ENCODE measurements around the gene BIN1. TPM values are rescaled to one million over a fixed set of nuclear protein-coding genes. Genes with fewer than 3 reads are reported as not detected.

BIN1 gene
- total RNA-seq, 1 donor from 2014 or later: 11.8 TPM

DNA sequence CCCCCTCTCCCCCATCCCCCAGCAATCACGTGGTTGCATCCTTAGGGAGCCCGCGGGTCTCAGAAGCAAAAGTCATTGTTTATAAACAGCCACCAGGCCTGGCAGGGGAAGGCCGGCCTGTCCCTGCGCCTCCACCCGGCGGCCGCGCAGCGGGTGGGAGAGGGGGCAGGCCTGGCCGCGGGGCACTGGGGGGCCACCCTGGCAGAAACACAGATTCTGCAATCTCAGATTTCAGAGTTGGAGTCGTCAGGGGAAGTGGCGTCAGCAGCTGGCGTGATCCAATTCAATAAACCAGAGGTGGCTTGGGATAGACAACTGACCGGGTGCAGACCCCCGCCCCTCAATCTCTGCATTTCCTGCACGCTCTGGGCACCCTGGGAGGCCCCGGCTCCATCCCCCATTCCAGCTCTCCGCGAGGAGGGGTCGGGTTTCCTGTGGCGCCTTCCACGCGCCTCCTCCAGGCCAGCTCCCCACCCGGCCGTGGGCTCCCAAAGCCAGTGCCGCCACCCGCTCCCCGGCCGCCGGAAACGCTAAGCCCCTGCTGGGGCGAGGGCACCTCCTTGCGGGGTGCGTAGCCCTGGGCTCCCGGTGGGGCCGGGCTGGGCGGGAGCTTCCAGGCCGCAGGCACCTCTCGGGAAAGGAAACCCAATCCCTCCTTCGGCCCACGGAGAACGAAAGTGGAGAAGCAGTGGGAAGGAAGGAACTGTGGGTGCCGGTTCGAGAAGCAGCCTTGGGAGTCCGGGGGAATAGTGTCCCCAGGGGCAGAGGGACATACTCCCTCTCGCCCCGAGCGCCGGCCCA is 1.1 kb downstream of the BIN1 start:
- no peaks in the 10 kb centered on the region for H3K36me3 ChIP-seq (ENCODE audit: control insufficient read depth, insufficient read depth, low read length)
- TF ChIP-seq, protein P1, sequence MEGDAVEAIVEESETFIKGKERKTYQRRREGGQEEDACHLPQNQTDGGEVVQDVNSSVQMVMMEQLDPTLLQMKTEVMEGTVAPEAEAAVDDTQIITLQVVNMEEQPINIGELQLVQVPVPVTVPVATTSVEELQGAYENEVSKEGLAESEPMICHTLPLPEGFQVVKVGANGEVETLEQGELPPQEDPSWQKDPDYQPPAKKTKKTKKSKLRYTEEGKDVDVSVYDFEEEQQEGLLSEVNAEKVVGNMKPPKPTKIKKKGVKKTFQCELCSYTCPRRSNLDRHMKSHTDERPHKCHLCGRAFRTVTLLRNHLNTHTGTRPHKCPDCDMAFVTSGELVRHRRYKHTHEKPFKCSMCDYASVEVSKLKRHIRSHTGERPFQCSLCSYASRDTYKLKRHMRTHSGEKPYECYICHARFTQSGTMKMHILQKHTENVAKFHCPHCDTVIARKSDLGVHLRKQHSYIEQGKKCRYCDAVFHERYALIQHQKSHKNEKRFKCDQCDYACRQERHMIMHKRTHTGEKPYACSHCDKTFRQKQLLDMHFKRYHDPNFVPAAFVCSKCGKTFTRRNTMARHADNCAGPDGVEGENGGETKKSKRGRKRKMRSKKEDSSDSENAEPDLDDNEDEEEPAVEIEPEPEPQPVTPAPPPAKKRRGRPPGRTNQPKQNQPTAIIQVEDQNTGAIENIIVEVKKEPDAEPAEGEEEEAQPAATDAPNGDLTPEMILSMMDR (IDR thresholded peaks at IDR 0.05; ENCODE audit: insufficient read depth, low read length, severe bottlenecking): no peak
- FAIRE-seq (no peak), DNase-seq (ENCODE audit: low read depth) (no peak)
- H3K4me3 ChIP-seq (ENCODE audit: low read depth, low read length): peak overlapping the region; percentile 68
- no peaks in the 10 kb centered on the region for H3K27me3 ChIP-seq (ENCODE audit: control insufficient read depth, insufficient read depth, low read length)

DNA sequence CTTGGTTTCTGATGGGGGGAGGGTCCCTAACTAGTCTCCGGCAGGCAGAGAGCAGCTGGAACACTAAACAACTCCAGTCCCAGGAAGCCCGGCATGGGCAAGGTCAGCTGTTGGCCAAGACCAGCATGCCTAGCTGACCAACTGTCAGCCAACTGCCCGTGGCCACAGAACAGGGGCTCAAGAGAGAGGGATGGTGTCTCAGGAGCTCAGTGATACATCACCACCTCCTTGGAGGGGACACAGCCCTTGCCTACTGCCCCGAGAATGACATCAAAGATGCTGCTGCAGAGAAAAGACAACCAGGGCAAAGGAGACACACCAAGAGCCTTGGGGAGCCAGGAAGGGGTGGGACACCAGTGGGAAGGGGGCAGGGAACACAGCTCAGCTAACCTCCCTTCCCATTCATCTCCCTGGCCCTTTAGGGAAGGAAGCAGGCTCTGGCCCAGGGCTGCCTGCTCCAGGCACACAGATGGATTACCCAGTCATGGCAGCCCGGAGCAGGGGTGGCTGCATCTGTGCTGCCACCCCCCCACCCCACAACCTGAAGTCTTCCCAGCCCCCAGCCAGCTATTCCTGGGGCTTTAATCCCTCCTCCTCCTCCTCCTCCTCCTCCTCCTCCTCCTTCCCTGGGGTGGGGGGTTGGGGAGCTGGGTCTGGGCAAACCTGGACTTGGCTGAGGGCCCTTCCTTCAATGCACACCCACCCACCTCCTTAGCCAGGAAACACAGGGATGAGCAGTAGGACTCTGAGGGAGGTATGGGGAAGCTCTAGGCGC is 1.9 kb downstream of the BIN1 start:
- Histone ChIP-seq H3K4me3 (ENCODE audit: low read depth, low read length) (peak overlapping the region; percentile 68), H3K27me3 (ENCODE audit: control insufficient read depth, insufficient read depth, low read length) (no peaks in the 10 kb centered on the region), H3K36me3 (ENCODE audit: control insufficient read depth, insufficient read depth, low read length) (no peaks in the 10 kb centered on the region)
- TF ChIP-seq, protein P1 (IDR thresholded peaks at IDR 0.05; ENCODE audit: insufficient read depth, low read length, severe bottlenecking): no peak
- DNase-seq (ENCODE audit: low read depth) (no peak), FAIRE-seq (no peak)

DNA sequence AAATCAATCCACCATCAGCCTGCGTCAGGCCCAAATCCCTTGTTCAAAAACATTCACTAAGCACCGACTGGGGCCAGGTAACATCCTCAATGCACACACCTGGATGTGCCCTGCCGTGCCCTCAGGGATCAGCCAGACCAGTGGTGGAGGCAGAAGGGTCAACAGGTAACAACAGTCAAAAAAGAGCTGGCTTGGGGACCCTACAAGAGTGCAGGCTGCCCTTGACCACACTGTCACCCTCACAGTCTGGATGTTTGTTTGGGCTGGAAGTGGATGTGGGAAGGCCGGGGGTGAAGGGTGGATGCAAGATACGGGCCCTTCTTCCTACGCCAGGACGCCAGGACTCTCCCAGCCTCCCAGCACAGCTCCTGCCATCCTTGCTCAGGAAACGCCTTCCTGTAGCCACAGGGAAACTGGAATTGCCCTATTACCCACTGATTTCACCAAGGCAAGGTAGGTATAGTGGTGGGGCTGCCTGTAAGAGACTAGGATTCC is 2.7 kb downstream of the BIN1 start:
- no peaks in the 10 kb centered on the region for H3K36me3 ChIP-seq (ENCODE audit: control insufficient read depth, insufficient read depth, low read length)
- TF ChIP-seq, protein P1 (IDR thresholded peaks at IDR 0.05; ENCODE audit: insufficient read depth, low read length, severe bottlenecking): no peak
- H3K27me3 ChIP-seq (ENCODE audit: control insufficient read depth, insufficient read depth, low read length): no peaks in the 10 kb centered on the region
- no peak for FAIRE-seq
- no peak for DNase-seq (ENCODE audit: low read depth)
- H3K4me3 ChIP-seq (ENCODE audit: low read depth, low read length): no peak overlapping the region

- Histone ChIP-seq H3K27me3 (ENCODE audit: control insufficient read depth, insufficient read depth, low read length) (no peaks in the 10 kb centered on the region), H3K36me3 (ENCODE audit: control insufficient read depth, insufficient read depth, low read length) (no peaks in the 10 kb centered on the region), H3K4me3 (ENCODE audit: low read depth, low read length) (no peak overlapping the region)
- FAIRE-seq (no peak), DNase-seq (ENCODE audit: low read depth) (no peak)
- TF ChIP-seq, protein P1 (IDR thresholded peaks at IDR 0.05; ENCODE audit: insufficient read depth, low read length, severe bottlenecking): no peak
These were observed 3.5 kb downstream of the BIN1 start for GRCh38 chr2:127103243-127104165.

- TF ChIP-seq, protein P1 (IDR thresholded peaks at IDR 0.05; ENCODE audit: insufficient read depth, low read length, severe bottlenecking): no peak
- peak; percentile 13 for FAIRE-seq
- no peak for DNase-seq (ENCODE audit: low read depth)
- Histone ChIP-seq H3K4me3 (ENCODE audit: low read depth, low read length) (no peak overlapping the region), H3K27me3 (ENCODE audit: control insufficient read depth, insufficient read depth, low read length) (no peaks in the 10 kb centered on the region), H3K36me3 (ENCODE audit: control insufficient read depth, insufficient read depth, low read length) (no peaks in the 10 kb centered on the region)
These were observed 4.3 kb downstream of the BIN1 start for GRCh38 chr2:127102521-127103242.

Measured in bronchial epithelial cell (primary cell).